ENCODE measurements around the gene KIF1B. TPM values are rescaled to one million over a fixed set of nuclear protein-coding genes. Genes with fewer than 3 reads are reported as not detected.
"Not testable (repeated sequence)": the region's sequence is repeated elsewhere in the genome, so short reads cannot be mapped to it uniquely, and the experiment has no call there.

The KIF1B gene
- total and polyA plus RNA-seq, 12 donors: 12.9 to 67.2 (median 48.9) TPM

- DNase-seq: no peak
- no peaks in the 10 kb centered on the region for H3K36me3 ChIP-seq (replicated peaks in 1 of 2)
- H3K4me3 ChIP-seq: no peak overlapping the region
- H3K4me1 ChIP-seq (replicated peaks in 1 of 2): peaks cover 0 to 21% of the 10 kb centered on the region in 2 donors
- H3K9me3 ChIP-seq (replicated peaks in 1 of 3): no peaks in the 10 kb centered on the region
- TF ChIP-seq CTCF (IDR thresholded peaks at IDR 0.05) (no peak), POLR2A (IDR thresholded peaks at IDR 0.05) (no peak)
- H3K27ac ChIP-seq: no peak overlapping the region
- intact Hi-C loops (cut with DNase I): no loop called here
- no peaks in the 10 kb centered on the region for H3K27me3 ChIP-seq
- 70 to 85% (median 80%) methylated on average over 3 of the region's 3 CpGs for WGBS, 4 donors
Measured at GRCh38 chr1:10245674-10246073, 35.3 kb downstream of the KIF1B start.

GRCh38 chr1:10249808-10250457 lies 39.6 kb downstream of the KIF1B start:
- TF ChIP-seq CTCF (IDR thresholded peaks at IDR 0.05) (no peak), POLR2A (IDR thresholded peaks at IDR 0.05) (no peak)
- H3K4me3 ChIP-seq: no peak overlapping the region
- no peak overlapping the region for H3K27ac ChIP-seq
- no peaks in the 10 kb centered on the region for H3K36me3 ChIP-seq (replicated peaks in 1 of 2)
- no peaks in the 10 kb centered on the region for H3K27me3 ChIP-seq
- 91 to 92% (median 92%) methylated on average over 12 of the region's 12 CpGs for WGBS, 4 donors
- intact Hi-C loops (cut with DNase I): no loop called here
- peaks cover 15 to 62% of the 10 kb centered on the region in 2 donors for H3K4me1 ChIP-seq (replicated peaks in 1 of 2)
- no peak for DNase-seq
- no peaks in the 10 kb centered on the region for H3K9me3 ChIP-seq (replicated peaks in 1 of 3)

GRCh38 chr1:10250663-10251062 lies 40.3 kb downstream of the KIF1B start:
- Histone ChIP-seq H3K36me3 (replicated peaks in 1 of 2) (no peaks in the 10 kb centered on the region), H3K27ac (no peak overlapping the region), H3K9me3 (replicated peaks in 1 of 3) (no peaks in the 10 kb centered on the region), H3K27me3 (no peaks in the 10 kb centered on the region), H3K4me1 (replicated peaks in 1 of 2) (peaks cover 15 to 57% of the 10 kb centered on the region in 2 donors), H3K4me3 (no peak overlapping the region)
- 75 to 88% (median 85%) methylated on average over 7 of the region's 7 CpGs for WGBS, 4 donors
- TF ChIP-seq CTCF (IDR thresholded peaks at IDR 0.05) (no peak), POLR2A (IDR thresholded peaks at IDR 0.05) (no peak)
- intact Hi-C loops (cut with DNase I): no loop called here
- no peak for DNase-seq

GRCh38 chr1:10251325-10252108 lies 41.1 kb downstream of the KIF1B start:
- H3K9me3 ChIP-seq (replicated peaks in 1 of 3); intact Hi-C loops (cut with DNase I); H3K27me3 ChIP-seq; H3K36me3 ChIP-seq (replicated peaks in 1 of 2); DNase-seq; H3K4me3 ChIP-seq: not testable (repeated sequence)
- 77 to 82% (median 79%) methylated on average over 9 of the region's 9 CpGs for WGBS, 4 donors
- peak overlapping the region in 4 of 5 donors; percentile 19 to 74 (median 24) for H3K27ac ChIP-seq
- peaks cover 15 to 53% of the 10 kb centered on the region in 2 donors for H3K4me1 ChIP-seq (replicated peaks in 1 of 2)
